ENCODE results near the gene RUBCNL. TPM values are rescaled to one million over a fixed set of nuclear protein-coding genes. Genes with fewer than 3 reads are reported as not detected.

RUBCNL gene
- total RNA-seq, 1 experiment from 2014 or later = not detected

GRCh38 chr13:46402178-46402577, 15.1 kb upstream of the RUBCNL start:
- intact Hi-C loops (cut with micrococcal nuclease; ENCODE audit: unreplicated experiment) (no loop called here), in situ Hi-C loops (cut with HindIII; ENCODE audit: low pct_unique_long_range_greater_than_20kb, low sequenced_read_pairs) (no loop called here)
- no peak for TF ChIP-seq TCF7L2 (IDR thresholded peaks at IDR 0.05; ENCODE audit: low read depth, low read length)
- no peak for TF ChIP-seq REST (IDR thresholded peaks at IDR 0.05; ENCODE audit: insufficient read depth in 1 of 2, low read depth in 2 of 2, low read length in 1 of 2)
- no peak for TF ChIP-seq SIN3A (IDR thresholded peaks at IDR 0.05; ENCODE audit: borderline replicate concordance, insufficient read depth, low read depth, low read length)
- TF ChIP-seq CTCF (IDR thresholded peaks at IDR 0.05) = no peak
- TF ChIP-seq POLR2AphosphoS5 (IDR thresholded peaks at IDR 0.05; ENCODE audit: low read depth, low read length) = no peak
- Histone ChIP-seq H3K4me1 (ENCODE audit: control insufficient read depth, insufficient read depth, low read length) (no peaks in the 10 kb centered on the region), H3K4me3 (ENCODE audit: low read depth in 2 of 2, low read length in 2 of 2) (no peak overlapping the region), H3K27ac (ENCODE audit: low read length) (no peak overlapping the region), H3K27me3 (ENCODE audit: control insufficient read depth, insufficient read depth, low read length) (no peaks in the 10 kb centered on the region), H3K9me3 (ENCODE audit: control insufficient read depth, insufficient read depth, low read depth, low read length) (no peaks in the 10 kb centered on the region), H3K36me3 (ENCODE audit: control insufficient read depth, insufficient read depth, low read length) (no peaks in the 10 kb centered on the region)
- ATAC-seq (no peak), DNase-seq (ENCODE audit: low read depth, low spot score) (no peak)
- CTCF ChIA-PET = no interaction called here
- BruUV-seq (replicated peaks) = no TSS peak
- POLR2A ChIA-PET = no interaction called here

- DNase-seq (ENCODE audit: low read depth, low spot score) (no peak), ATAC-seq (no peak)
- in situ Hi-C loops (cut with HindIII; ENCODE audit: low pct_unique_long_range_greater_than_20kb, low sequenced_read_pairs) = no loop called here
- Histone ChIP-seq H3K27ac (ENCODE audit: low read length) (no peak overlapping the region), H3K9me3 (ENCODE audit: control insufficient read depth, insufficient read depth, low read depth, low read length) (no peaks in the 10 kb centered on the region), H3K4me3 (ENCODE audit: low read depth in 2 of 2, low read length in 2 of 2) (no peak overlapping the region), H3K4me1 (ENCODE audit: control insufficient read depth, insufficient read depth, low read length) (no peaks in the 10 kb centered on the region), H3K36me3 (ENCODE audit: control insufficient read depth, insufficient read depth, low read length) (no peaks in the 10 kb centered on the region), H3K27me3 (ENCODE audit: control insufficient read depth, insufficient read depth, low read length) (no peaks in the 10 kb centered on the region)
- no TSS peak for BruUV-seq (replicated peaks)
- intact Hi-C loops (cut with micrococcal nuclease; ENCODE audit: unreplicated experiment) = no loop called here
- POLR2A ChIA-PET = no interaction called here
- TF ChIP-seq REST (IDR thresholded peaks at IDR 0.05; ENCODE audit: insufficient read depth in 1 of 2, low read depth in 2 of 2, low read length in 1 of 2) = no peak
- TF ChIP-seq SIN3A (IDR thresholded peaks at IDR 0.05; ENCODE audit: borderline replicate concordance, insufficient read depth, low read depth, low read length) = no peak
- no peak for TF ChIP-seq CTCF (IDR thresholded peaks at IDR 0.05)
- TF ChIP-seq TCF7L2 (IDR thresholded peaks at IDR 0.05; ENCODE audit: low read depth, low read length) = no peak
- no peak for TF ChIP-seq POLR2AphosphoS5 (IDR thresholded peaks at IDR 0.05; ENCODE audit: low read depth, low read length)
- CTCF ChIA-PET = no interaction called here
These were observed 14.4 kb upstream of the RUBCNL start for GRCh38 chr13:46401432-46401831.

Data from Panc1 (cell line).